Fibroblast of lung (primary cell): ENCODE data around the gene IL5RA. TPM values are rescaled to one million over a fixed set of nuclear protein-coding genes. Genes with fewer than 3 reads are reported as not detected.

Experiments used
- DNase-seq, 2 donors: peaks; one replicate each; pipeline versions ENCODE4 v3.0.0 to v3.0.0-alpha.2; 2010; ENCODE audit warnings: low read depth in 2 of 2
- H2AFZ ChIP-seq: 2 replicates; pipeline ENCODE4 v1.5.1; 2012; ENCODE audit warnings: low read length, control low read depth, inconsistent platforms
- H3K27ac ChIP-seq: 2 replicates; pipeline ENCODE4 v1.5.1; 2011; ENCODE audit warnings: low read length, control low read depth; ENCODE audit not compliant: insufficient read depth
- H3K27me3 ChIP-seq: 2 replicates; pipeline ENCODE4 v1.5.1; 2011; ENCODE audit warnings: mild to moderate bottlenecking, low read length; ENCODE audit not compliant: control insufficient read depth, insufficient read depth
- H3K36me3 ChIP-seq: 2 replicates; pipeline ENCODE4 v1.5.1; 2011; ENCODE audit warnings: low read length; ENCODE audit not compliant: control insufficient read depth, insufficient read depth
- H3K4me1 ChIP-seq: 2 replicates; pipeline ENCODE4 v1.5.1; 2011; ENCODE audit warnings: low read length; ENCODE audit not compliant: control insufficient read depth, insufficient read depth; ENCODE audit errors: extremely low read depth
- H3K4me2 ChIP-seq: 2 replicates; pipeline ENCODE4 v1.5.1; 2011; ENCODE audit warnings: low read length, control low read depth; ENCODE audit not compliant: insufficient read depth; ENCODE audit errors: extremely low read depth
- H3K4me3 ChIP-seq, 4 experiments: fragments of 200-600 bp in 1 of 4; sonication (generic) in 1 of 4; replicated peaks in 1 of 4; 2 replicates each; pipeline ENCODE4 v1.5.1; 2011 to 2016; ENCODE audit warnings: low read length in 4 of 4, low read depth in 3 of 4, mild to moderate bottlenecking in 3 of 4, control low read depth in 2 of 4, inconsistent platforms in 1 of 4, mixed read lengths in 1 of 4; ENCODE audit not compliant: insufficient read depth in 1 of 4; ENCODE audit errors: control extremely low read depth in 1 of 4
- H3K79me2 ChIP-seq: 2 replicates; pipeline ENCODE4 v1.5.1; 2012; ENCODE audit warnings: mild to moderate bottlenecking, low read length, inconsistent platforms; ENCODE audit not compliant: control insufficient read depth, insufficient read depth
- H3K9ac ChIP-seq: 2 replicates; pipeline ENCODE4 v1.5.1; 2011; ENCODE audit warnings: mild to moderate bottlenecking, low read length, control low read depth; ENCODE audit not compliant: insufficient read depth
- H3K9me3 ChIP-seq: 2 replicates; pipeline ENCODE4 v1.5.1; 2012; ENCODE audit warnings: low read depth, low read length; ENCODE audit not compliant: control insufficient read depth, insufficient read depth
- H4K20me1 ChIP-seq: 2 replicates; pipeline ENCODE4 v1.5.1; 2011; ENCODE audit warnings: low read length; ENCODE audit not compliant: control insufficient read depth, insufficient read depth; ENCODE audit errors: extremely low read depth
- CTCF ChIP-seq, 2 donors: IDR thresholded peaks in 1 of 2; conservative IDR thresholded peaks in 1 of 2; 1 replicate in 1 of 2; 2 replicates in 1 of 2; pipeline ENCODE4 v1.5.1; 2011 to 2012; ENCODE audit warnings: low read length in 2 of 2, control low read depth in 1 of 2, inconsistent platforms in 1 of 2, low read depth in 1 of 2, mild to moderate bottlenecking in 1 of 2
- EZH2 ChIP-seq: IDR thresholded peaks from 2 replicates; pipeline ENCODE4 v1.5.1; 2012; ENCODE audit warnings: low read length, control low read depth, mild to moderate bottlenecking; ENCODE audit errors: missing control alignments
- polyA plus RNA-seq, 2 donors: library from polyadenylated mRNA; depleted of rRNA in 1 of 2; stranded (reverse) in 1 of 2; unstranded in 1 of 2; fragments of >200 nt; gene quantifications; 2 replicates each; pipeline ENCODE4 v1.2.1, GENCODE V29; 2011 to 2012; ENCODE audit warnings: missing spikeins in 1 of 2
- total RNA-seq: library from RNA; depleted of rRNA; stranded (reverse); fragments of >200 nt; gene quantifications from 2 replicates; pipeline ENCODE4 v1.2.1, GENCODE V29; 2014

IL5RA gene
- total and polyA plus RNA-seq, 2 donors (not counting 1 experiment from before 2014, with no cell fraction given), result not detected

GRCh38 chr3:3105815-3106214 lies 4.4 kb downstream of the IL5RA start:
- no peaks in the 10 kb centered on the region for H3K27me3 ChIP-seq
- no peak overlapping the region for H3K4me3 ChIP-seq
- H3K9ac ChIP-seq, result no peak overlapping the region
- no peaks in the 10 kb centered on the region for H3K36me3 ChIP-seq
- no peak for TF ChIP-seq CTCF (conservative IDR thresholded peaks at IDR 0.05 in 1 of 2, IDR thresholded peaks at IDR 0.05 in 1 of 2; ENCODE audit: low read depth in 1 of 2, low read length in 2 of 2)
- no peak for TF ChIP-seq EZH2
- no peaks in the 10 kb centered on the region for H4K20me1 ChIP-seq
- no peak overlapping the region for H3K27ac ChIP-seq
- no peak overlapping the region for H3K4me2 ChIP-seq
- H3K79me2 ChIP-seq, result no peaks in the 10 kb centered on the region
- H2AFZ ChIP-seq, result no peak overlapping the region
- H3K4me1 ChIP-seq, result no peaks in the 10 kb centered on the region
- no peaks in the 10 kb centered on the region for H3K9me3 ChIP-seq
- DNase-seq, result no peak

GRCh38 chr3:3105246-3105645 lies 4.9 kb downstream of the IL5RA start:
- no peak for DNase-seq
- Histone ChIP-seq H3K79me2 (no peaks in the 10 kb centered on the region), H3K4me3 (no peak overlapping the region), H2AFZ (no peak overlapping the region), H3K9ac (no peak overlapping the region), H3K27me3 (no peaks in the 10 kb centered on the region), H3K9me3 (no peaks in the 10 kb centered on the region), H3K27ac (no peak overlapping the region), H3K4me2 (no peak overlapping the region), H3K4me1 (no peaks in the 10 kb centered on the region), H4K20me1 (no peaks in the 10 kb centered on the region), H3K36me3 (no peaks in the 10 kb centered on the region)
- TF ChIP-seq EZH2 (no peak), CTCF (conservative IDR thresholded peaks at IDR 0.05 in 1 of 2, IDR thresholded peaks at IDR 0.05 in 1 of 2; ENCODE audit: low read depth in 1 of 2, low read length in 2 of 2) (no peak)

GRCh38 chr3:3102751-3103150 lies 7.4 kb downstream of the IL5RA start:
- H4K20me1 ChIP-seq, result no peaks in the 10 kb centered on the region
- no peaks in the 10 kb centered on the region for H3K9me3 ChIP-seq
- H3K36me3 ChIP-seq, result no peaks in the 10 kb centered on the region
- H3K27me3 ChIP-seq, result no peaks in the 10 kb centered on the region
- H3K9ac ChIP-seq, result no peak overlapping the region
- H2AFZ ChIP-seq, result no peak overlapping the region
- no peak overlapping the region for H3K27ac ChIP-seq
- H3K4me2 ChIP-seq, result no peak overlapping the region
- DNase-seq, result no peak
- H3K4me3 ChIP-seq, result no peak overlapping the region
- no peaks in the 10 kb centered on the region for H3K4me1 ChIP-seq
- no peaks in the 10 kb centered on the region for H3K79me2 ChIP-seq
- TF ChIP-seq EZH2 (no peak), CTCF (conservative IDR thresholded peaks at IDR 0.05 in 1 of 2, IDR thresholded peaks at IDR 0.05 in 1 of 2; ENCODE audit: low read depth in 1 of 2, low read length in 2 of 2) (no peak)
